Right lobe of liver (tissue), 4 donors: ENCODE results near the gene PIGL.

Experiments
- CTCF ChIP-seq, 4 donors: fragments of 200-600 bp in 3 of 4; fragments of 450-650 bp in 1 of 4; IDR thresholded peaks; one replicate each; pipeline versions ENCODE4 v1.5.1 to v1.8.0; 2016 to 2022; ENCODE audit warnings: antibody characterized with exemption in 4 of 4, mild to moderate bottlenecking in 2 of 4
- POLR2A ChIP-seq: fragments of 450-650 bp; IDR thresholded peaks from one replicate; pipeline ENCODE4 v1.6.1; 2017; ENCODE audit warnings: antibody characterized with exemption, mild to moderate bottlenecking
- donor health status: DM: no; HTN: no; CAD: no.
- donor health status: DM: no; HTN: no; CAD: no.
- donor health status: DM: no; HTN: yes; CAD: no.

GRCh38 chr17:16255481-16255921, 38.5 kb downstream of the PIGL start:
- TF ChIP-seq CTCF (IDR thresholded peaks at IDR 0.05) (no peak), POLR2A (no peak)
